ENCODE results near the gene PARD6B. TPM values are rescaled to one million over a fixed set of nuclear protein-coding genes. Genes with fewer than 3 reads are reported as not detected.

The PARD6B gene, protein sequence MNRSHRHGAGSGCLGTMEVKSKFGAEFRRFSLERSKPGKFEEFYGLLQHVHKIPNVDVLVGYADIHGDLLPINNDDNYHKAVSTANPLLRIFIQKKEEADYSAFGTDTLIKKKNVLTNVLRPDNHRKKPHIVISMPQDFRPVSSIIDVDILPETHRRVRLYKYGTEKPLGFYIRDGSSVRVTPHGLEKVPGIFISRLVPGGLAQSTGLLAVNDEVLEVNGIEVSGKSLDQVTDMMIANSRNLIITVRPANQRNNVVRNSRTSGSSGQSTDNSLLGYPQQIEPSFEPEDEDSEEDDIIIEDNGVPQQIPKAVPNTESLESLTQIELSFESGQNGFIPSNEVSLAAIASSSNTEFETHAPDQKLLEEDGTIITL
- 1 to 10 TPM in 2 of 4 donors, under 1 TPM in 2; 0.83 to 1.8 (median 1.2) TPM for total RNA-seq
- polyA plus RNA-seq = 1 to 10 TPM; 2.4 to 5.1 (median 3.0) TPM

- Histone ChIP-seq H3K4me1 (peaks cover 0 to 19% (median 14%) of the 10 kb centered on the region in 4 donors), H3K9me3 (no peaks in the 10 kb centered on the region), H3K27ac (peak within 1 kb of the TSS; percentile 75 to 80 (median 78)), H3K4me3 (peak within 1 kb of the TSS; percentile 69 to 95 (median 88)), H3K36me3 (no peaks in the 10 kb centered on the region), H3K27me3 (no peaks in the 10 kb centered on the region)
- peak; percentile 98 for DNase-seq
- TF ChIP-seq POLR2A (IDR thresholded peaks at IDR 0.05) (no peak), POLR2AphosphoS5 (IDR thresholded peaks at IDR 0.05) (peak in 2 of 4 donors; percentile 30 to 58), EP300 (IDR thresholded peaks at IDR 0.05) (peak in 1 of 4 donors; percentile 17), CTCF (IDR thresholded peaks at IDR 0.05) (no peak)
- WGBS, 2 donors = 0 to 1% methylated on average over 114 of the region's 114 CpGs
- intact Hi-C loops (cut with DNase I) = loop anchor here (2.0 kb wide), 1 partner anchor 14 kb away; no protein-coding TSS in a partner anchor
Observed at GRCh38 chr20:50731055-50731929, at the start of gene PARD6B. TSS of gene PARD6B (plus strand) at chr20:50731580. CDS start at chr20:50731787, 207 bp downstream.

- Histone ChIP-seq H3K4me3 (no peak overlapping the region), H3K27ac (no peak overlapping the region), H3K36me3 (no peaks in the 10 kb centered on the region), H3K9me3 (no peaks in the 10 kb centered on the region), H3K27me3 (no peaks in the 10 kb centered on the region), H3K4me1 (peaks cover 0 to 5% (median 0%) of the 10 kb centered on the region in 4 donors)
- no peak for DNase-seq
- WGBS, 2 donors = 71 to 87% methylated on average over 4 of the region's 4 CpGs
- TF ChIP-seq POLR2AphosphoS5 (IDR thresholded peaks at IDR 0.05) = no peak
- intact Hi-C loops (cut with DNase I) = no loop called here
Observed at GRCh38 chr20:50682065-50682464, 49.3 kb upstream of the PARD6B start.

- H3K9me3 ChIP-seq = no peaks in the 10 kb centered on the region
- TF ChIP-seq EP300 (IDR thresholded peaks at IDR 0.05) = no peak
- TF ChIP-seq CTCF (IDR thresholded peaks at IDR 0.05) = no peak
- TF ChIP-seq POLR2AphosphoS5 (IDR thresholded peaks at IDR 0.05) = no peak
- H3K27me3 ChIP-seq = no peaks in the 10 kb centered on the region
- intact Hi-C loops (cut with DNase I) = no loop called here
- 50 to 83% methylated on average over 8 of the region's 8 CpGs for WGBS, 2 donors
- no peak for DNase-seq
- H3K4me1 ChIP-seq = peaks cover 0 to 7% (median 0%) of the 10 kb centered on the region in 4 donors
- no peak overlapping the region for H3K27ac ChIP-seq
- no peak overlapping the region for H3K4me3 ChIP-seq
- no peaks in the 10 kb centered on the region for H3K36me3 ChIP-seq
Observed at GRCh38 chr20:50682947-50683530, 48.3 kb upstream of the PARD6B start.

DNA sequence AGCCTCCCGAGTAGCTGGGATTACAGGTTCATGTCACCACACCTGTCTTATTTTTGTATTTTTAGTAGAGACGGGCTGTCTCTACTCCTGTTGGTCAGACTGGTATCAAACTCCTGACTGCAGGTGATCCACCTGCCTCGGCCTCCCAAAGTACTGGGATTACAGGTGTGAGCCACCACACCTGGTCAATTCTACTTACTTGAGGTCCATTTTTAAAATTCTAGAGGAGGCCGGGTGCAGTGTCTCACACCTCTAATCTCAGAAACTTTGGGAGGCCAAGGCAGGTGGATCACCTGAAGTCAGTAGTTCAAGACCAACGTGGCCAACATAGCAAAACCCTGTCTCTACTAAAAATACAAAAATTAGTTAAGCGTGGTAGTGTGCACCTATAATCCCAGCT, 47.8 kb upstream of the PARD6B start:
- H3K27ac ChIP-seq = no peak overlapping the region
- intact Hi-C loops (cut with DNase I) = no loop called here
- peaks cover 0 to 7% (median 0%) of the 10 kb centered on the region in 4 donors for H3K4me1 ChIP-seq

More for the DNA sequence above, 47.8 kb upstream of the PARD6B start:
- Histone ChIP-seq H3K9me3 (no peaks in the 10 kb centered on the region), H3K36me3 (no peaks in the 10 kb centered on the region), H3K27me3 (no peaks in the 10 kb centered on the region), H3K4me3 (no peak overlapping the region)
- no peak for TF ChIP-seq CTCF (IDR thresholded peaks at IDR 0.05)
- no peak for TF ChIP-seq POLR2AphosphoS5 (IDR thresholded peaks at IDR 0.05)
- no peak for TF ChIP-seq EP300 (IDR thresholded peaks at IDR 0.05)
- TF ChIP-seq POLR2A (IDR thresholded peaks at IDR 0.05) = no peak
- whole genome bisulfite sequencing, 2 donors = 87 to 91% methylated on average over 6 of the region's 6 CpGs
- no peak for DNase-seq

Measured in sigmoid colon (tissue), 7 donors.